HG03025 (cell line): ENCODE measurements around the gene CCN5.

ENCODE experiments used
- ATAC-seq: cut with Tn5 transposase; IDR thresholded peaks from one replicate; pipeline ENCODE4 v1.9.1; 2021; ENCODE audit warnings: mild to moderate bottlenecking, moderate library complexity; ENCODE audit not compliant: unreplicated experiment, low FRiP score

Gene CCN5

GRCh38 chr20:44714102-44714700 lies 968 bp upstream of the CCN5 start:
- ATAC-seq = no peak

- no peak for ATAC-seq
Observed at GRCh38 chr20:44715499-44716308, 535 bp downstream of the CCN5 start.

GRCh38 chr20:44716309-44717106 lies 1.3 kb downstream of the CCN5 start:
- no peak for ATAC-seq

- ATAC-seq = no peak
Observed at GRCh38 chr20:44717986-44718385, 2.8 kb downstream of the CCN5 start.

- ATAC-seq = no peak
Observed at GRCh38 chr20:44719841-44720240, 4.7 kb downstream of the CCN5 start.

GRCh38 chr20:44720621-44720996 lies 5.4 kb downstream of the CCN5 start:
- no peak for ATAC-seq

- ATAC-seq = no peak
Observed at GRCh38 chr20:44720997-44721784, 6.0 kb downstream of the CCN5 start.

GRCh38 chr20:44721785-44722054 lies 6.6 kb downstream of the CCN5 start:
- ATAC-seq = no peak

- no peak for ATAC-seq
Observed at GRCh38 chr20:44722990-44723389, 7.8 kb downstream of the CCN5 start.

GRCh38 chr20:44723391-44723790 lies 8.2 kb downstream of the CCN5 start:
- no peak for ATAC-seq

- no peak for ATAC-seq
Observed at GRCh38 chr20:44723798-44724362, 8.7 kb downstream of the CCN5 start.

- no peak for ATAC-seq
Observed at GRCh38 chr20:44724423-44725091, 9.4 kb downstream of the CCN5 start.

GRCh38 chr20:44725837-44726236 lies 10.7 kb downstream of the CCN5 start:
- ATAC-seq = no peak

- no peak for ATAC-seq
Observed at GRCh38 chr20:44727039-44727438, 11.9 kb downstream of the CCN5 start.

GRCh38 chr20:44727651-44728050 lies 12.5 kb downstream of the CCN5 start:
- ATAC-seq = no peak

GRCh38 chr20:44728801-44729443 lies 13.8 kb downstream of the CCN5 start:
- ATAC-seq = no peak

- ATAC-seq = no peak
Observed at GRCh38 chr20:44730441-44730840, 15.3 kb downstream of the CCN5 start.

GRCh38 chr20:44731657-44732056 lies 16.5 kb downstream of the CCN5 start:
- ATAC-seq = no peak

- ATAC-seq = no peak
Observed at GRCh38 chr20:44732327-44732726, 17.2 kb downstream of the CCN5 start.
